Measurements from ENCODE around the gene GREM2. TPM values are rescaled to one million over a fixed set of nuclear protein-coding genes. Genes with fewer than 3 reads are reported as not detected.

Gene GREM2
- total and polyA plus RNA-seq, 9 of the 15 experiments (the other 6 are each of a cell fraction or from before 2014, with no cell fraction given): 0.01 to 0.07 (median 0.05) TPM; not detected in 5

- H3K4me1 ChIP-seq (replicated peaks in 1 of 2; ENCODE audit: control insufficient read depth in 2 of 2, insufficient read depth in 2 of 2, low read length in 2 of 2): no peaks in the 10 kb centered on the region
- no peak for FAIRE-seq
- no peak overlapping the region for H2AFZ ChIP-seq (ENCODE audit: low read depth, low read length)
- no peak for DNase-seq (ENCODE audit: extremely low read depth in 1 of 4, low spot score in 3 of 4)
- in situ Hi-C loops (cut with MboI) (no loop called here), intact Hi-C loops (cut with micrococcal nuclease) (no loop called here)
- H3K4me2 ChIP-seq (ENCODE audit: insufficient read depth, low read length): no peak overlapping the region
- H3K9me3 ChIP-seq (replicated peaks; ENCODE audit: control insufficient read depth, insufficient read depth, low read depth, low read length): no peaks in the 10 kb centered on the region; the same call in 1 of the 2 replicates
- H3K79me2 ChIP-seq (ENCODE audit: control insufficient read depth, insufficient read depth, low read length): no peaks in the 10 kb centered on the region
- no peak for ATAC-seq
- ChIA-PET CTCF (ENCODE audit: low intra/inter-chr PET ratio) (no interaction called here), POLR2A (no interaction called here)
- H3K36me3 ChIP-seq (ENCODE audit: control insufficient read depth, insufficient read depth, low read length): no peaks in the 10 kb centered on the region
- H3K27me3 ChIP-seq (ENCODE audit: control insufficient read depth in 2 of 2, insufficient read depth in 2 of 2, low read length in 2 of 2): no peaks in the 10 kb centered on the region
- no peaks in the 10 kb centered on the region for H4K20me1 ChIP-seq (replicated peaks; ENCODE audit: control insufficient read depth, insufficient read depth, low read length)
- no peak overlapping the region for H3K9ac ChIP-seq (ENCODE audit: insufficient read depth in 1 of 2, low read depth in 2 of 2, low read length in 2 of 2)
- no peaks in the 10 kb centered on the region for H3K9me1 ChIP-seq (ENCODE audit: control insufficient read depth, insufficient read depth, low read length)
- peak overlapping the region; percentile 30; the same call in 1 of the 3 replicates for H3K27ac ChIP-seq (ENCODE audit: extremely low read depth, low read depth, low read length)
- WGBS (ENCODE audit: insufficient coverage, low coverage, missing lambda C conversion rate): 24% methylated on average over 8 of the region's 8 CpGs
- BruUV-seq (replicated peaks): no TSS peak
- no peak overlapping the region for H3K4me3 ChIP-seq
- TF ChIP-seq MXI1 (IDR thresholded peaks at IDR 0.05; ENCODE audit: low read depth, low read length): no peak
- TF ChIP-seq HBP1 (CRISPR knock-in tag; IDR thresholded peaks at IDR 0.05): no peak
- no peak for TF ChIP-seq ZBTB26 (CRISPR knock-in tag; IDR thresholded peaks at IDR 0.05)
- no peak for TF ChIP-seq KLF10 (CRISPR knock-in tag; IDR thresholded peaks at IDR 0.05)
- TF ChIP-seq ZFP1 (CRISPR knock-in tag; IDR thresholded peaks at IDR 0.05): no peak
- no peak for TF ChIP-seq ZFP30 (CRISPR knock-in tag; IDR thresholded peaks at IDR 0.05; ENCODE audit: borderline replicate concordance)
- no peak for TF ChIP-seq STAT6 (CRISPR knock-in tag; IDR thresholded peaks at IDR 0.05)
- TF ChIP-seq RNF219 (CRISPR knock-in tag; IDR thresholded peaks at IDR 0.05): no peak
- no peak for TF ChIP-seq RERE (CRISPR knock-in tag; IDR thresholded peaks at IDR 0.05; ENCODE audit: borderline replicate concordance)
Observed at GRCh38 chr1:240498335-240498734, 113.6 kb downstream of the GREM2 start.

Measured in K562 (cell line).